Psoas muscle (tissue), 8 donors: ENCODE measurements around the gene TBC1D1. TPM values are rescaled to one million over a fixed set of nuclear protein-coding genes. Genes with fewer than 3 reads are reported as not detected.
A peak's percentile ranks its signal among the peaks of the same experiment; 100 is the strongest.

ENCODE experiments used
- ATAC-seq, 4 donors: fragments of 200-7000 bp; cut with Tn5 transposase; one replicate each; pipeline ENCODE4 v1.9.1; 2020; ENCODE audit warnings: moderate library complexity in 3 of 4, mild to moderate bottlenecking in 2 of 4
- DNase-seq, 2 donors: peaks; one replicate each; pipeline ENCODE4 v3.0.0-alpha.2; 2020
- H3K27ac ChIP-seq: fragments of 200-600 bp; one replicate; pipeline ENCODE4 v1.8.0; 2022
- H3K27me3 ChIP-seq, 3 donors: fragments of 200-600 bp in 1 of 3; one replicate each; pipeline versions ENCODE4 v1.6.1 to v1.8.0; 2013 to 2022; ENCODE audit warnings: low read length in 2 of 3, mild to moderate bottlenecking in 2 of 3, moderate library complexity in 1 of 3; ENCODE audit not compliant: insufficient read depth in 3 of 3
- H3K36me3 ChIP-seq, 2 donors: fragments of 200-600 bp in 1 of 2; one replicate each; pipeline versions ENCODE4 v1.6.1 to v1.8.0; 2013 to 2022; ENCODE audit warnings: low read depth in 1 of 2, mild to moderate bottlenecking in 1 of 2, moderate library complexity in 1 of 2; ENCODE audit not compliant: insufficient read depth in 1 of 2
- H3K4me1 ChIP-seq: fragments of 200-600 bp; one replicate; pipeline ENCODE4 v1.8.0; 2022
- H3K4me3 ChIP-seq: fragments of 200-600 bp; one replicate; pipeline ENCODE4 v1.8.0; 2022; ENCODE audit warnings: mild to moderate bottlenecking
- H3K9me3 ChIP-seq: fragments of 200-600 bp; one replicate; pipeline ENCODE4 v1.8.0; 2022
- CTCF ChIP-seq: fragments of 200-600 bp; IDR thresholded peaks from one replicate; pipeline ENCODE4 v1.8.0; 2022; ENCODE audit warnings: antibody characterized with exemption
- WGBS, 3 donors: extraction: QIAGEN DNeasy Blood & Tissue Kit; methylation state at CpG; one replicate each; pipeline versions ENCODE4 v1.1.6 to v1.1.7; 2013; 5-methylcytosine and 5-hydroxymethylcytosine counted together
- intact Hi-C, 2 donors: fragments of 100-400 bp; cut with DNase I; formaldehyde crosslinking; loops; one replicate each; pipeline versions ENCODE4 v1.11.0 to v1.14.2; 2022
- polyA plus RNA-seq, 3 donors: library from polyadenylated mRNA; stranded (reverse); fragments of 200-250 nt; gene quantifications; one replicate each; pipeline ENCODE4 v1.2.3, GENCODE V29; 2013
- total RNA-seq, 4 donors: library from RNA; stranded (reverse); fragmentation: NEBNext Ultra II Directional in 2 of 4; extraction: Animal tissue kit (Norgen Biotek cat#: 25700) in 2 of 4; gene quantifications; one replicate each; pipeline versions ENCODE4 v1.2.1 to v1.2.4, GENCODE V29; 2021 to 2023
- donor health status: healthy with polysubstance abuse.
- donor health status: DM: no; HTN: no; CAD: no; lungs with moderate emphysema.
- donor health status: Bipolar disorder and iron deficiency.
- donor health status: healthy.
- donor health status: DM: yes; HTN: yes; CAD: no.
- donor health status: DM: no; HTN: no; CAD: no.
- donor health status: DM: no; HTN: no; CAD: no.
- donor health status: DM: yes; HTN: yes; CAD: no.

Gene TBC1D1
- total and polyA plus RNA-seq, 7 donors = 18.1 to 130 (median 42.5) TPM

- WGBS, 3 donors = 28 to 35% (median 30%) methylated on average over 17 of the region's 17 CpGs
- no peak for TF ChIP-seq CTCF
- H3K27me3 ChIP-seq = no peaks in the 10 kb centered on the region
- intact Hi-C loops = no loop called here
- H3K9me3 ChIP-seq = no peaks in the 10 kb centered on the region
- DNase-seq (peak; percentile 28 to 75), ATAC-seq (peak in 2 of 4 donors; percentile 51 to 63)
- H3K4me3 ChIP-seq = no peak overlapping the region
- no peak overlapping the region for H3K27ac ChIP-seq
- no peaks in the 10 kb centered on the region for H3K4me1 ChIP-seq
- H3K36me3 ChIP-seq = no peaks in the 10 kb centered on the region
These were observed 264.1 kb downstream of the TBC1D1 start for GRCh38 chr4:38154681-38155588.

GRCh38 chr4:38155589-38156294 lies 264.9 kb downstream of the TBC1D1 start:
- no peak for TF ChIP-seq CTCF
- no peaks in the 10 kb centered on the region for H3K9me3 ChIP-seq
- H3K27ac ChIP-seq = no peak overlapping the region
- H3K36me3 ChIP-seq = no peaks in the 10 kb centered on the region
- no peak for DNase-seq
- intact Hi-C loops = no loop called here
- H3K27me3 ChIP-seq = no peaks in the 10 kb centered on the region
- ATAC-seq = no peak
- WGBS, 3 donors = 73 to 77% (median 74%) methylated on average over 7 of the region's 7 CpGs
- no peak overlapping the region for H3K4me3 ChIP-seq
- no peaks in the 10 kb centered on the region for H3K4me1 ChIP-seq

- Histone ChIP-seq H3K4me3 (no peak overlapping the region), H3K27ac (no peak overlapping the region), H3K9me3 (no peaks in the 10 kb centered on the region), H3K4me1 (no peaks in the 10 kb centered on the region), H3K36me3 (no peaks in the 10 kb centered on the region), H3K27me3 (no peaks in the 10 kb centered on the region)
- intact Hi-C loops = no loop called here
- DNase-seq (peak in 1 of 2 donors; percentile 22), ATAC-seq (no peak)
- 47 to 65% (median 63%) methylated on average over 1 of the region's 1 CpG for WGBS, 3 donors
- TF ChIP-seq CTCF = no peak
These were observed 266.7 kb downstream of the TBC1D1 start for GRCh38 chr4:38157592-38157991.

GRCh38 chr4:38160487-38161207 lies 269.8 kb downstream of the TBC1D1 start:
- Histone ChIP-seq H3K9me3 (no peaks in the 10 kb centered on the region), H3K27me3 (no peaks in the 10 kb centered on the region), H3K4me1 (no peaks in the 10 kb centered on the region), H3K36me3 (no peaks in the 10 kb centered on the region), H3K27ac (no peak overlapping the region), H3K4me3 (no peak overlapping the region)
- intact Hi-C loops = no loop called here
- 38 to 49% (median 41%) methylated on average over 3 of the region's 3 CpGs for WGBS, 3 donors
- no peak for TF ChIP-seq CTCF
- ATAC-seq = peak; percentile 39 to 84 (median 80)
- DNase-seq = peak in 1 of 2 donors; percentile 25
